Endometrial microvascular endothelial cells (primary cell): ENCODE data around the gene RAP1GAP. TPM values are rescaled to one million over a fixed set of nuclear protein-coding genes. Genes with fewer than 3 reads are reported as not detected.

Experiments
- in situ Hi-C: cut with HindIII; loops from 2 replicates; pipeline ENCODE4 v1.10.0; 2017; ENCODE audit warnings: low sequenced_read_pairs, low pct_unique_long_range_greater_than_20kb; ENCODE audit errors: inconsistent ontology term
- total RNA-seq: library from RNA; depleted of rRNA; stranded (reverse); fragments of >200 nt; gene quantifications from one replicate; pipeline ENCODE4 v1.2.3, GENCODE V29; 2015; ENCODE audit errors: inconsistent ontology term

The RAP1GAP gene
- total RNA-seq = not detected

DNA sequence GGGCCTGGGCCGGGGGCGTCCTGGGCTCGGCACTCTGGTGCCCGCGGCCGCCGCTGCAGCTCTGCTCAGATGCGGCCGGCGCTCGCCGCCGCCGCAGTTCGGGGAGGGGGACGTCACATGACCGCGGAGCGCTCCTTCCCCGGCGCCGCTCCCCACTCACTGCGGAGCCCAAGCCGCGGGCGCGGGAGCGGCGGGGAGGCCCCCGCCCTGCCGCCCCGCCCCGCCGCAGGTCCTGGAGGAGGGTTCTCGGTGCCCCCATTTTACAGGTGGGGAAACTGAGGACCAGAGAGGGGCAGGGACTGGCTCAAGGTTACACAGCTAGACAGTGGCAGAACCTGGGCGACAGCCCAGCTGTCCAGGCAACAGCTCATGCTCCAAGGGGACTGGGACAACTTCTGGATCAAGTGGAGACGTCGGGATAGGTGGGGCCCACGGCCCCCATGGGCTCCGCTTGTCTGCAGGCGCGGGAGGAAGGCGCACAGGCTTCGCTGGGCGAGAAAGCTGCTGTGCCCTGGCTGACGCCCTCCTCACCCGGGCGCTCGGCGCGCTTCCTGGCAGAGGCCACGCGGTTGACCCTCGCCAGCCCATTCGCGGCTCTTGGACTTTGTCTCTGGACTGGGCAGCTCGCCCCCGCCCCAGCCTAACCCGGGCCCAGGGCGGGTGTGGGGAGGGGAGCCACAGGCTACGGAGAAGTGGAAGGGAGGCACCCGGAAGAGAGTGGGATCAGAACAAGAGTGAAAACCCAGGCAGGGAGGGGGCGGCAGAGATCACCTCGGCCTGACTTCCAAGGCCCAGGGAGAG lies at the start of gene RAP1GAP:
TSS of gene RAP1GAP (minus strand) at position 100 of the 801 bp plus-strand sequence. CDS start 49,325 bp downstream, outside the sequence.
- in situ Hi-C loops = no loop called here

DNA sequence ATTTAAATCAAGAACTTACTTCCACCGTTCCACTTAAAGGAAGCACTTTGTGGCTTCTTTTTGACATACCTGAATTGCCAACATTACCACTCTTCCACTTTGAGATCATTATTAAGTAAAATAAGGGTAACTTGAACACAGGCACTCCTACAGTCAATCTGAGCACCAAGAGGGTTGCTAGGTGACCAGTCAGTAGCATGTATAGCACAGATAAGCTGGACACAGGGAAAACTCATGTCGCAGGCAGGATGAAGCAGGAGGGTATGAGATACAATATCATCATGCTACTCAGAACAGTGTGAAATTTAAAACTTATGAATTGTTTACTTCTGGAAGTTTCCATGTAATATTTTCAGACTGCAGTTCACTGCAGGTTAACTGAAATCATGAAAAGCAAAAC lies 47.0 kb upstream of the RAP1GAP start:
- in situ Hi-C loops = no loop called here

DNA sequence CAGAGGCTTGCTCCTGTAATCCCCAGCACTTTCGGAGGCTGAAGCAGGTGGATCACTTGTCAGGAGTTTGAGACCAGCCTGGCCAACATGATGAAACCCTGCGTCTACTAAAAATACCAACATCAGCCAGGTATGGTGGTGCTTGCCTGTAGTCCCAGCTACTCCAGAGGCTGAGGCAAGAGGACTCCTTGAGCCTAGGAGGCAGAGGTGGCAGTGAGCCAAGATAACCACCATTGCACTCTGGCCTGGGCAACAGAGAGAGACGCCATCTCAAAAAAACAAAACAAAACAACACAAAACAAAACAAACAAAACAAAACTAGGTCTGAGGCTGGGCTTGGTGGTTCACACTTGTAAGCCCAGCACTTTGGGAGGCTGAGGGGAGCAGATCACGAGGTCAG lies 38.7 kb upstream of the RAP1GAP start:
- in situ Hi-C loops = no loop called here

DNA sequence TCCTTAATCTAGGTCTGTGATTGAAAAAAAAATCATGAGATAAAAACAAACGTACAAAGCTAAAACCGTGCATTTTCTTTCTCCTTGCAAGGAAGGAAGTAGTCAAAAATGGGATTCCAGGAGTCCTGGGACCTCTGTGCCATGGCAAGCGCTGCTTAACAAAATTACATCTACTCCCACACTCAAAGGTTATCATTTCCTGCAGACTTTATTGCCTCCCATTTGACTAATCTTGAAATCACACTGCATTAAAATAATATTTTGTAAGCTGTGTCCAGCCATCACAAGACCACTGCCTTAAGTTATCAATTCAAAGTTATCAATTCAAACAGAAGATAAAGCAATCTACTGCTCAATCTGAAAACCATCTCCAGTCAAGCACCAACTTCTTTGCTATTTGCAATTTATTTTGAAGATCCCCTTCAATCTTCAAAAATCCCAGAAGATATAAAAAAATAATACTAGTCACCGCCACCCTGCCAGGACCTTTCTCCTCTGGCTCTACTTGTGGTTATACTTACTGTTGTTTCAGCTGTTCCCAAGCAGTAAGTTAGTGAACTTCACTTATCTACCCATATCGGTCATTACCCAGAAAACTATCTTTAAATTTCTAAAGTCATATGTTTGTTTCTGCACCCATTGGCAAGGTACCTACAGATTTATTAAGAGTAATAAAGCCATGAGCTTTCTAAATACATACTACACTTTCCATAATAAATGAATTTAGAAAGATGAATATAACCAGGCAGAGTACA lies 38.1 kb upstream of the RAP1GAP start:
- in situ Hi-C loops = no loop called here

DNA sequence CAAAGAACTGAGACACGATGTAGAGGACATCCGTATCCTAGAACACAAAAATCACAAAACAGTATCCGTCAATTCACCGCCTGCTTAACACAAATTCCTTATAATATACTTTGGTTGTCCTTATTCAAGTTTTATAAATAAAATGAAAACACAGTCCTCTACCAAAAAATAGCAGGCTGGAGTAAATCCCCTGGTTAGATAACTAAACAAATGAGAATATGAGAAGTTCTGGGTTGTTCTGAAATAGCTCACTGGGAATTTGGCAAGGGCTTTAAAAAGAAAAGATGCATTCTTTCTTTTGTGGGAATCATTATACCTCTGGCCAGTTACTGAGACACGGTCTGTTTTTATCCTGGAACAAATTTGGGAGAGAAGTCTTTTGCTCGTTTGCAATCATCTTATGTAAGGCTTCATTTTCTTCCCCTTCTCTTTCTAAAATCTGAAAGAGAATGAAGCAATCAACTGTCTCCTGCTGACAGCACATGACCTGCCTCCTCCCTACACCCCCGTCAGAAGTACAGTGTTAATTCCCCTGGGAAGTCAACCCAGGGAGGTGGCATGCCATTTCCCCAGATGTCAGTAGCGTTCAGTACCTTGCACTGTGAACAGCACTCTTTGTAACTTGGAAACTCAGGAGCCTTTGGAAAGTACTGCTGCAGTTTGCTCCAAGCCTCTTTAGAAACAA lies 37.1 kb upstream of the RAP1GAP start:
- in situ Hi-C loops = no loop called here

- in situ Hi-C loops = no loop called here
These were observed 36.3 kb upstream of the RAP1GAP start for GRCh38 chr1:21705303-21705980.

GRCh38 chr1:21704145-21704544 lies 35.0 kb upstream of the RAP1GAP start:
- in situ Hi-C loops = no loop called here

DNA sequence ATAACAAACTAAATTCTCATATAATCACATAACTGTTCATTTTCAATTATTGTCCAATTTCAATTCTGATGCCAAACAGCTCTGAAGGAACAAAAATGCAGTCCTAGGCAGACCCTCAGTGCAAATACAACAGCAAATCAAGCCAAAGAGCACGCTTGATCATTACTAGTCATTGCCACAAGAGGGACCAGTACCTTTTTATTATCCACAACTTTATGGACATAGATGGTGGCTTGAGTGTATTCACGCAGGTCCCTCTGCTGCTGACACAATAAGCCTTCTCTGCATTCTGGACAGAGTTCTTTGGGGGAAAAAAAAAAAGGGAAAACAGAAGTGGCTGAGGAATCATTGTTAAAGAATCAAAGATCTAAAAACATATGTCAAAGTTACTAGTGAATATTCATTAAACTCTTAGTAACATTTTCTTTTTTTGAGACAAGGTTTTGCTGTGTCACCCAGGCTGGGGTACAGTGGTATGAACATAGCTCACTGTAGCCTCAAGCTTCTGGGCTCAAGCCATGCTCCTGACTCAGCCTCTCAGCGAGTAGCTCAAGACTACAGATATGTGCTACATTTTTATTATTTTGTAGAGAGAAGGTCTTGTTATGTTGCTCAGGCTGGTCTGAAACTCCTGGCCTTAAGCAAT lies 34.3 kb upstream of the RAP1GAP start:
- in situ Hi-C loops = no loop called here

- in situ Hi-C loops = no loop called here
These were observed 33.6 kb upstream of the RAP1GAP start for GRCh38 chr1:21702780-21703179.

DNA sequence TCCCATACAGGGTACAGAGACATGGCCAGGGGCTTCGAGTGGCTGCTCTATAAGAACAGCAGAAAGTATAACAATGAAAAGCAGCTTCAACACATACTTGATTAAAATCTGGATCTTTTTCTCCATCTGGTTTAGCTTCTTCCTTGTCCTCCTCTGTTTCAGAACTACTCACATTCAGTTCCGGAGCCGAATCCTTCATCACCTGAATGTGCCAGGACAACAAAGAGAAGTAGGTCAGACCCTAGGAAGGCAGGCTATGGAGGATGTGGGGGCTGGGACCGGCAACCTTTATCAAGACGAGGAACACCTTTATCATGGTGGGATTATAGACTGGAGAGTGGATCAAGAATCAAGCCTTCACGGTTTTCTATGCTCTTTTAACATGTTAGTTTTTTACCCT lies 32.2 kb upstream of the RAP1GAP start:
- in situ Hi-C loops = no loop called here

- in situ Hi-C loops = no loop called here
These were observed 30.9 kb upstream of the RAP1GAP start for GRCh38 chr1:21700094-21700493.

DNA sequence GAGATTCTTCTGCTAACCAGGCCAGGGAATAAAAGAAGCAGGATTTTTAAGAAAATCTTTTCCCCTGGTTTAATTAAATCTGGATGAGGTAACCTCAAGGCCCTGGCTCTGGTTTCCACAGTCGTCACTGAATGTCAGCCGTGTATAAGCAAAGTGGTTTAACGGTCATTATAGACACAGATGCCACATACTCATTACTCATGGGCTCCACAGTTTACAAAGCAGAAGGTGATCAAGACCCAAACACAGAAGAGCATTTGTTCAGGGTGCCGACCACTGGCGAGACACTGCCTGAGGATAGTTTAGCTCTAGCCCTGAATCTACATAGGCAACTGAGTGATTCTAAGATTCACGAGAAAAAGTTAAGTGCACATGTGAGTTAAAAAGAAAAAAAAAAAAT lies 27.8 kb upstream of the RAP1GAP start:
- in situ Hi-C loops = no loop called here

DNA sequence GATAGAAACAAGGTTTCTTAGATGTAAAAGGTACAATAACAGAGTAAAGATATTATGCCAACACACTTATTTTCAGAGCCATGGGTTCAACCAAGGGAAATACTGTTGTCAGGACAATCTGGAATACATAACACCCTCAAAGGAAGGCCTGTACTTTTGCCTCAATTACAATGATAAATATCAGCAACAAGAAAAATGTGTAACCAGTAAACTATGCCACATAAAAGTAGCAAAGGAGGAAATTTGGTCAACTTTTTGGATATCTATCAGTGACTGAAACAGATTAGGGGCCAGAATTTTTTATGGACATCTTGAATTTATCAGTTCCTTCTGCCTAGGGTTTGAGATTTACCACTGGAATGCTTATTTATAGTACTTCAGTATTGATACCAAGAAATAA lies 24.6 kb upstream of the RAP1GAP start:
- in situ Hi-C loops = no loop called here

DNA sequence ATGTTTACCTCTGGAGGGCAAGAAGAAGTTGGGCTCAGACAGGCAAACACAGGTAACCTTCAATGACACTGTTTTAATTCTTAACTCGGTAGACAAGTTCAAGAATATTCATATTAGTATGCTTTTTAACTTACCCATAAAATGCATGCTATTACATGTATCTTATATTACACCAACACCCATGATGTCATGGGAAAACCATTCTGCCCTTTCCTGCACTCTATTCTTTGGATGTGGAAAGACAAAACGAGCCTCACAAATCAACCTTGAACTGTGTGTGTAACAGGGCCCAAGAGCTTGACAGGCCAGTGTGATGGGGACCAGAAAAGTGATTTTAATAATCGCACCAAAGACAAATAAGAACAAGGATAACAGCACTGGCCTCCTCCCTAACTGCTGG lies 22.6 kb upstream of the RAP1GAP start:
- in situ Hi-C loops = no loop called here

DNA sequence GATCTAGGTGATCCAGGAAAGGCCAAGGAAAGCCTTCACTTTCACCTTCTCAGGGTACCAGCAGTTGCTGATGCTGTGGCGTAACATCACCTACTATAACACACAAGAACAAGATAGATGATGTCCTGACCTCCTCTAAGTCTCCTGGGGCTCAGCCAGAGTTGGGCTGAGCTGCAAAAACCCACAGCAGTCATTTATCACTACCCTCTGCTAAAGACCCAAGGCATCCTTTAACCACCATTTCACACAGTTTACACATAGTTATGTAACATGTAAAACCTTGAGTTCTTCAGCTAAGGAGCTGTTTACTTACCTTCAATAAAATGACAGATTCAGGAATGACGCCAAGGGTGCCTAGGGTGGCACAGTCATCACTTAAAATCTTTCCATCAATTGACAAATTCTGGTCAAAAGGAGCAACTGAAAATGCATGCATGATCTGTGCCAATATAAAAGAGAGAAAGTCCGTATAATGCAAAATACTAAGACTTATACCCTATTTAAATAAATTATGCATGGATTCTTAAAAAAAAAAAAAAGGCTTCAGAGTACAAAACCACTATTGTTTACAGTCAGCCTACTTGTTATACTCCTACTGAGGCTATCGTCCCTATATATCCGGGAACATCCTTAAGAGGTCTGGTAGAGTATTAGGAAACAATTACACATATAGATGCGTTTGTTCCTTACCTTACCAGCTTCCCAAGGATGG lies 20.7 kb upstream of the RAP1GAP start:
- in situ Hi-C loops = no loop called here

GRCh38 chr1:21687081-21687529 lies 17.9 kb upstream of the RAP1GAP start:
- in situ Hi-C loops = no loop called here

DNA sequence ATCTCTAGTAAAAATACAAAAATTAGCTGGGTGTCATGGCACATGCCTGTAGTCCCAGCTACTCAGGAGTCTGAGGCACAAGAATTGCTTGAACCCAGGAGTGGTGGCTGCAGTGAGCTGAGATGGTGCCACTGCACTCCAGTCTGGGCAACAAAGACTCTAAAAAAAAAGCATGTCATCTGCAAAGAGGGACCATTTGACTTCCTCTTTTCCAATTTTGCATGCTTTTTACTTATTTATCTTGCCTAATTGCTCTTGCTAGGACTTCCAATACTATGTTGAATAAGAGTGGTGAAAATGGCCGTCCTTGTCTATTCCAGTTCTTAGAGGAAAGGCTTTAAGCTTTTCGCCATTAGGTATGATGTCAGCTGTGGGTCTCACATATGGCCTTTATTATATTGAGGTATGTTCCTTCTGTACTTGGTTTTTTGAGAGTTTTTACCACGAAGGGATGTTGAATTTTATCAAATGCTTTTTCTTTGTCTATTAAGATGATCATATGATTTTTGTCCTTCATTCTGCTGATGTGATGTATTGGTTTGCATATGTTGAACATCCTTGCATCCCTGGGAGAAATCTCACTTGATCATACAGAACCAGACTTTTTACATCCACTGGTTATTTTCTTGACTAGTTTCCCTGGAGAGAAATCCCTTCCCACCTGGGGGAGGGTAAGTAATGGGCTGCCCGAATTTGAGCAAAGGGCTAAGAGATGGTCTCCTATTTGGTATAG lies 17.0 kb upstream of the RAP1GAP start:
- in situ Hi-C loops = no loop called here
